NCI-H82 treated with DMSO at 0.1 percent for 48 hours (cell line): ENCODE results near the gene CDH2.

Experiments
- DNase-seq: peaks from one replicate; lab custom pipeline; 2025; ENCODE audit not compliant: unreplicated experiment; lab: John Stamatoyannopoulos, UW

Gene CDH2

GRCh38 chr18:28091197-28091596 lies 85.7 kb downstream of the CDH2 start:
- DNase-seq = no peak

- DNase-seq = no peak
These were observed 88.5 kb downstream of the CDH2 start for GRCh38 chr18:28088477-28088876.

- no peak for DNase-seq
These were observed 90.0 kb downstream of the CDH2 start for GRCh38 chr18:28086670-28087552.

DNA sequence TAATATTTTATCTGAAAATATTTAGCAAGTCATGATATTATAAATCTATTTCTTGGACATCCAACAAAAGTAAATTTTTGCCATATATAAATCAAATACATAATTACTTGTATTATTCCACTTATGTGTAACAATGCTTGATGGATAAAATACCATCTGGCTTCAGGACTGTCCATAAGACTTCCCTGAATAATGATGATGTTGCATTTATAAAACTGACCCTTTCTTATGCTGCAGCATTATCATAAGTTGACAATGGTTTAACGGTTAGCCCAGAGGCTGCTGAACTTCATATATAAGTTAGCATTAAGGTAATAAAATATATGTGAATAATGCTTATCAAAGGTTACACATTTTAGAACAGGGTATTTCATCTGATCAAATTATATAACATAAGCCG lies 95.4 kb downstream of the CDH2 start:
- no peak for DNase-seq

- DNase-seq = no peak
These were observed 96.0 kb downstream of the CDH2 start for GRCh38 chr18:28080876-28081300.

DNA sequence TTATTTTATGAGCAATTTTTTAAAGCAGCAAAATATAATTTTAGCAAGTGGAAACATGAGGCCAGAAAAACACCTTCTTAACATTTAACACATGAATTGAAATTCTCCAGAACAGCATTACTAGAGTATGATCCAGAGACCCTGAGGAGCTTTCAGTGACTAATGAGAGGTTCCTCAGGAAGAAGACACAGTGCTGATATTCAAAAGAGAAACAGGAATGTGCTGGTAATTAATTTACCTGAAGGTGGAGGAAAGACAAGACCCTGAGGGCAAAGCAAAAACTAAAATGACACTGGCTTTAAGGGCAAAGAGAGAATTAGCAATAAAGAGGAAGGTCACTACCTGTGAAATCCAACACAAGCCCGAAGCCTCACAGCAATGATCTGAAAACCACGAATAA lies 97.0 kb downstream of the CDH2 start:
- DNase-seq = no peak

GRCh38 chr18:28078849-28079248 lies 98.1 kb downstream of the CDH2 start:
- DNase-seq = no peak

DNA sequence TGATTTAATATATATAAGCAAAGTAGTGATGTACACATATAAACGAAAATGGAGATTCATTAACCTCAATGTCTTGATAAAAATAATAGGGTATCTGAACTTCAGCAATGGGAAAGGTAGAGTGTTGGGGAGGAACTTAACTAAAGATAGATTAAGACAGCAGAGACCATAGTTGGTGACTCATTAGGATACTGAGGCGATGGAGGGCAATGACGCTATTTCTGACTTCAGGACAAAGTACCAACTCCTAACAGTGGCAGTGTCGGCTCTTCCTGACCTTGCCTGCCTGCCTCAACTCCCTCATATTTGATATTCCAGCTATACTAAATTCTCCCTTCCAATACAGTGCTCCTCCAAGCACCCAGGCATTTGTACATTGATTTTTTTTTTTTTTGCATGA lies 98.6 kb downstream of the CDH2 start:
- no peak for DNase-seq

DNA sequence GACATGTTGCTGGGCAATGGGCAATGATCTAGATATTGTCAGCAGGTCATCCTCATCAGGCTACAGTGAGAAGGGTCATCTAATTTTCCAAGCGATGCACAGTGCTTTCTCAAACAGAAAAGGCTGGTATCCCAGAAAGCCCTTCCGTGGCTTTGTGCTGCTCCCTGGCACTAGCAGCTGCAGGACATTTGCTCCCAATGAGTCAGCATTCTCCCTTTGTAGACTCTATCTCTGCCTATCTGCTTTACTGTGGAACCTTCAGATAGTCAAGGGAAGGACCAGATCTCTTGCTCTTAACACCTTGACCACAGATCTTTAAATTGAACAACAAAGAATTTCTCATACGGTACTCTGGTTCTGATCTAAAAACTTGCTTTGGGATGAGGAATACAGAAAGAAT lies 101.4 kb downstream of the CDH2 start:
- no peak for DNase-seq

GRCh38 chr18:28074076-28074475 lies 102.9 kb downstream of the CDH2 start:
- no peak for DNase-seq

GRCh38 chr18:28073658-28074057 lies 103.3 kb downstream of the CDH2 start:
- no peak for DNase-seq

GRCh38 chr18:28071199-28071598 lies 105.7 kb downstream of the CDH2 start:
- no peak for DNase-seq

DNA sequence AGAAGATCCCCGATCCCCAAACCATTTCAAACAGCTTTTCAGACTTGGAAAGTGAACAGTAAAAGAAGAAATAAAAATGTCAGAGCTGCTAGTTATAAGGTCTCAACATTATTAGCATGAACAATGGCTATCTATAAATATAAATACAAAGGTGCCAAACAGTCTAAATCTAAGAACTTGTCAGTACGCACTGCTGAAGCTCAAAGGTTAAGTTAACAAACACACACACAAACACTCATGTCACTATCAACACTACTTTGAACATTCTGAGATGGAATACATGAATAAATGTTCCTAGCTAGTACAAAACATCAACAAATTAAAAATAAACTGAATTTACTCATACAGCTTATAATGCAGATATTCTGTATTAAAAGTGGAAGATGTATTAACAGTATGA lies 108.7 kb downstream of the CDH2 start:
- DNase-seq = no peak

GRCh38 chr18:28067346-28067745 lies 109.6 kb downstream of the CDH2 start:
- DNase-seq = no peak

DNA sequence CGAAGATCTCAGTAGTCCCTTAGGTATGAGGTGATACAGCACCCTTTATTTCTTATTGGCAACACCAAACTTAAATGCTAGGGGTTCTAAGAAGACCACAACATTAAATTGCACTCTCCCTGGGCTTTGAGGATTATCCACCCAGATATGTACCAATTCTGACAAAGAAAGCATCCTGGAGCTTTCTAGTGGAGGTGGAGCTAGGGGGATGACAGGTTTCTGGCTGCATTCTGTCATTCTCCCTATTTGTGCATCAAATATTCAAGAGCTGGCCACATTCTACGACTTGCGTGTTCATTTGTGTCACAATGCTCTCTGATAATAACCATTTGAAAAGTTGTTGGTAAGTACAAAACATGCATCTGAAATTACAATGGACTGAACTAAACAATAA lies 111.1 kb downstream of the CDH2 start:
- no peak for DNase-seq

- no peak for DNase-seq
These were observed 111.7 kb downstream of the CDH2 start for GRCh38 chr18:28065031-28065792.

GRCh38 chr18:28063926-28064325 lies 113.0 kb downstream of the CDH2 start:
- DNase-seq = no peak

DNA sequence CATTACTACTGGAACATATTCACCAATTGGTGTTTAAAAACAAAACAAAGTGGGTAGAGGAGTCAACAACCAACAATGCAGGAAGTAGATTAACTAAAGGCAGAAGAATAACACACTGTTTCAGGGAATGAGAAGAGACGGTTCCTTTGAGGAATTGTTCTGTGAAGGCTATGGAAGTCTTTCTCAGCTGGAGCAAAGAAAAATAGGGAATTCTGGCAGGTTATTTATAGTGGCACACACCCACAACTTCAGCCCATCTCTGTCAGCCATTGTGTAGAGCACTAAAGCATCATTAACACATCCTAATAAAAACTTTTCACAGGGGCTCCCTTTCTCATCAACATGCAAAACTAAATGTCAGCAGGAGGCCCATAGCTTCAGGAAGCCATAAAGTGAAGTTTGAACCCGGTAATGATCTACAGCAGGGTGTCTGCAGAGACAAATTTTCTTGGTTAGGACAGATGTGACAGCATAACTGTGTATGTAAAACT lies 113.6 kb downstream of the CDH2 start:
- no peak for DNase-seq

- no peak for DNase-seq
These were observed 114.5 kb downstream of the CDH2 start for GRCh38 chr18:28062443-28062842.

DNA sequence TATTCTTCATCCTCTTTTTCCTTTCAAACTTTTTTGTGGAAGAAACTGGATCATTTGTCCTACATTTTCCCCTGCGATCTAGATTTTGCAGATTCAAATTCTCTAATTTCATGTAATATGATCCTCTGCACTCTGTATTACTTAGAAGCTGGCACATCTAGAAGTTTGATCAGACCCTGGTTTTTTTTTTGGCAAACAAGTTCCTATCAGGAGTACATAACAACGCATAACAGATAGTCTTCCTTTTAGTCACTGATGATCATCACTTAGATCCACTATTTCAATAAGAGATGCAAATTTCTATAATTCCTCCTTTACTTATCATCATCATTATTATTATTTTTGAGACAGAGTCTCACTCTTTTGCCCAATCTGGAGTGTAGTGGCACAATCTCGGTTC lies 117.1 kb downstream of the CDH2 start:
- no peak for DNase-seq

DNA sequence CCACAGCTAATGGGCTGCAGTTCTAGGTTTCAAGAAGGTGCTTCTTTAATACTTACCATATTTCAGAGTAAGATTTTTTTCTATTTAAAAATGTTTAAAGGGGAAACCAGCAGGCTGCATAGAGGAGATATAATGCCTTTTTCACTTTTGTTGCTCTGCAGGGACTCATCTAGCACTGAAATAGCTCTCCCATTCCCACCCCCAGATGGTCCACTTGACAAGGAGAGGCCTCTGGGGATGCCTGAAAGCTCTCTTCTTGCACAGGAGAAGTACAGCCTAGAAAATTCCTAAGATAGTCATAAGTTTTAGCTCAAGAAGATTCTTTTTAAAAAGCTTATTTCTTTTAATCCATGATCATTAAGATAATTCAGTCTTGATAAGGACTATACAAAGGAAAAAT lies 126.4 kb downstream of the CDH2 start:
- DNase-seq = no peak

DNA sequence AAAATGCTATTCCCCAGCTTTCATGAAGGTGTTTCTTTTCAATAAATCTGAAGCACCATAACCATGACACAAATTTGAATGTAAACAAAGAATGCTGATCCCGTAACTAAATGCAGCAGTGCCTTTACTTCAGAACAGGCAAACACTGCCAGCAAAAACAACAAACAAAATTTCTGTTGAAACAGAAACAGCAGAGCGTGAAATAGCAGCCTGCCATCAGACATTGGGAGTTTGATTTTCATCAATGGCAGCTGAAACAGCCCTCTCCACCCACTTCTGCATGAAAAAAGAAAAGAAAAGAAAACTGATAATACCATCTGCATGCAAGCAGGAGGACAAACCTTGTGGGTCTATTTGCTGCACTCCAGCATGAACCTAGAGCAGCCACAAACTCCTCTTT lies 128.3 kb downstream of the CDH2 start:
- no peak for DNase-seq
